Ishikawa (cell line): ENCODE measurements around the gene HPRT1.

Experiments
- NFIC ChIP-seq: IDR thresholded peaks from 2 replicates; pipeline ENCODE4 v1.6.1; 2012
- TEAD4 ChIP-seq: IDR thresholded peaks from 2 replicates; pipeline ENCODE4 v1.6.1; 2012

GRCh38 chrX:134480061-134480460, 20.1 kb downstream of the HPRT1 start:
- TF ChIP-seq TEAD4 (no peak), NFIC (no peak)
